AG08396 (cell line): ENCODE measurements around the gene EPHB1.
"Not testable (repeated sequence)": the region's sequence is repeated elsewhere in the genome, so short reads cannot be mapped to it uniquely, and the experiment has no call there.

Source experiments
- DNase-seq: peaks from one replicate; pipeline ENCODE4 v3.0.0; 2012; ENCODE audit warnings: low spot score, mixed read lengths

Gene EPHB1

DNA sequence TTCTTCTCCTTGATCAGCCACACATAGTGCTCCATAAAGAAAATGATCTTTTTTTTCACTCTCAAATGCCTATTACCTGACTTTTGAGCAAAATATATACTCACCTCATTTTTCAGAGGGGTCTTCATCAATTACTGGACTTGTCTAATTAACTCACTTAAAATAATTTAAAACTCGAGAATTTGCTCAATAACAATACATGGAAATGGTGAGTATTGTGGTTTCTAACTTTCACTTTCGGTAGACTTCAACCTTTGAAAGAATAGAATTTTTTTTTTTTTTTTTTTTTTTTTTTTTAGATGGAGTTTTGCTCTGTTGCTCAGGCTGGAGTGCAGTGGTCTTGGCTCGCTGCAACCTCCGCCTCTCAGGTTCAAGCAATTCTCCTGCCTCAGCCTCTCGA lies 17.7 kb upstream of the EPHB1 start:
- no peak for DNase-seq

DNA sequence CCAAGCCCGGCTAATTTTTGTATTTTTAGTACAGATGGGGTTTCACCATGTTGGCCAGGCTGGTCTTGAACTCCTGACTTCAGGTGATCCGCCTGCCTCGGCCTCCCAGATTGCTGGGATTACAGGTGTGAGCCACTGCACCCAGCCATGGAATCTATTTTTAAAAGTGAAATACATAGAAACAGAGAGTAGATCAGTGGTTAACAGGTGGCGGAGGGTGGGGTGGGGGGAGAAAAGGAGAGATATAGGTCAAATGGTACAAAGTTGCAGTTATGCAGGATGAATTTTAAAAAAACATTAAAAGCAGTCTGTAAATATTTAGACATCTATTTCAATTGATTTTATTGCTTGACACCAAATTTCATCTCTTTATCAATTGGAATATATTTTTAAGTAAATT lies 6.8 kb upstream of the EPHB1 start:
- DNase-seq, result not testable (repeated sequence)

DNA sequence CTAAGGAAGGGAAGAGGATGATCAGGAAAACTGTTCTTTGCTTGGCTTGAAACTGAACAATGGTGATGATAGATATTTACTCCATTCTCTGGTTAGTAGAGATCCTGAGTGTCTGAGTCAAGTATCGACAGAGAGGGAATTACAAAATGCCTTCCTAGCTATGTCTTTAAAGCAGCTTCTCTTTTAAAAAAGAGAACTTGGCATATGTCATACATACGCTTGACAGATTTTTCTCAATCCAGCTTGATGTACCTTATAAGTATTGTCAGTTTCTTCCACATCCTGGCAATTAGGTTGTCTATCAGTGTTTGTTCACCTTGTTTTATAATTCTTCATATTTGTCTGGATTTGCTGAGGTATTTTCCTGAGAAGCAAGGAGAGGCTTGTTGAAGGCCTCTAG lies 5.0 kb upstream of the EPHB1 start:
- DNase-seq, result no peak

DNA sequence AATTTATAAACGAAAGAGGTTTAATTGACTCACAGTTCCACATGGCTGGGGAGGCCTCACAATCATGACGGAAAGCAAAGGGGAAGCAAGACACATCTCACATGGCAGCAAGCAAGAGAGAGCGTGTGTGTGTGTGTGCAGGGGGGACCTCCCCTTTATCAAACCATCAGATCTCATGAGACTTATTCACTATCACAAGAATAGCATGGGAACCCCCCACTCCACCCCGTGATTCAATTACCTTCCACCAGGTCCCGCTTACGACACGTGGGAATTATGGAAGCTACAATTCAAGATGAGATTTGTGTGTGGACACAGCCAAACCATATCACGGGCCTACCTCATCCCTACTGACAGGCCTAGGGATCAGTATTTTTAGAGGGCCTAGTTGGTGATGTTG lies 3.1 kb upstream of the EPHB1 start:
- no peak for DNase-seq

DNA sequence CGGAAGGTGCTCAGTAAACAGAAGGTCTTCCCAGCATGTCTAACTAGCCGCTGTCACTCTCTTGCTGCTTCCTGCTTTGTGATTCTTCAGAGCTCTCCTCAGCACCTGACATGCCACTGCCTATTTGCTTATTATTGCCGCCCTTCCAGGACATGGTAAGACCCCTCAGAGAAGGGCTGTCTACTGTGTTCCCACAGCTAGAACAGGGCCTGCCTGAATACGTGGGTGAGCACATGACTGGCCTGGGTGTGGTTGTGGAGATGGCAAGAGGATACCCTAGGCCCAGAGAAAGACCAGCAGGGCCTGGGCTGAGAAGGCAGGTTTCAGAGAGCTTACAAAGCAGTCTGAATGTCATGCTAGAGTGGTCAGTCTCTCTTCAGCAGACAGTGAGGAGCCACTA lies 2.4 kb upstream of the EPHB1 start:
- no peak for DNase-seq

DNA sequence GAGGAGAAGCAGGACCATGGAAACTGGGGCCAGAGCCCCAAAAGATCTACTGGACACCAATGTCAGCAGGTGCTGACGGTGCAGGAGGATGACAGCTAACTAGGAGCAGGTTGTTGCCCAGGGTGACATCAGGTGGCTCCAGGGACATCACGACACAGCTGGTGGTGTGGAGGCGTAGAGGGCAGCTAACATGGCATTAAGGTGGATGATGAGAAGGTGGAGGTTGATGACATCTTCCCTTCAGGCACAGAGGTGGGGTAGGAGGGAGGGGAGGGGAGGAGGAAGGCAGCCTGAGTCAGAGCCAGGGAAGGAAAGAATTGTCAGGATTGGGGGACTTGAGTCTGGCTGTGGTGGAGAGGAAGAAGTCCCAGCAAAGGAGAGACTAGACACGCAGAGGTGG lies 1.5 kb upstream of the EPHB1 start:
- no peak for DNase-seq

DNA sequence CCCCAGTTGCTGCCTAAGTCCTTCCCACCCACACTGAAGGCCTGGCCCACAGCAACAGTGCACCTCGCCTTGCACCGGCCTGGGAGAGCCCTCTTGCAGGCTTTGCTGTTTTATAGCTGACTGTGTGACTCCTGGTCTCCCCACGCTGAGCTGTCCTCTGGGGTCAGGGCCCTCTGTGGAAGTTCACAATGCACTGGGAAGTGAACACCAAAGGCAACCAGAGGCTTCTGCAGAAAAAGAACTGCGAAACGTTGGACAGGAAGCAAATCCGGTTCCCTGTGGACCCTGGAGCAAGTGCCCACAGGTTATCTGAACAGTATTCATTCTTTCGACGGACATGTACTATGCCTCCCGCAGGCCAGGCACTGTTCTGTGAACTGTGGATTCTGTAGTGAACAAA lies 737 bp upstream of the EPHB1 start:
- no peak for DNase-seq

DNA sequence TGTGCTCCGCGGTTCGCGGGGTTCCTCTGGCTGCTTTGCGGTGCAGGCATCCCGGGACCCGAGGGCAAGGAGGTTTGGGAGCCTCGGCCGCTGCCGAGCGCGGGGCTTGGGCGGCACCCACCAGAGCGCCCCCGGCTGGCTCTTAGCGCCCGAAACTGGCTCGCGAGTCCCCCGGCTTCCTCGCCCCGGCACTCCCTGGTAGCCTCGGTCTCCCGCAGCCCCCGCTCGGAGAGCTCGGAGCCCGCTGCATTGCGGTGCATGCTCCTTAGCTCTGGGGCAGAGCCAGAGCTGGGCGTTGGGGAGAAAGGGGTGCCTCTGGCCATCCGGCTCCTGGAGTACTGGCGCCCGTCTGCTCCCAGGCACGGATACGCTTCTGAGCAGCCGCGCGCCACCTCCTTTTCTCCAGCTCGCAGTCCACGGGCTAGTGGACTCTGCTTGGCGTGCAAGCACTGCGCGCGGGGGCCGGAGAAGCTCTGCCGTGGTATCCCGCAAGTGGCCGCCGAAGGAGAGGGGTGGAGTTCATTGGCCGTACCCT lies 753 bp downstream of the EPHB1 start:
- DNase-seq, result peak; percentile 45

DNA sequence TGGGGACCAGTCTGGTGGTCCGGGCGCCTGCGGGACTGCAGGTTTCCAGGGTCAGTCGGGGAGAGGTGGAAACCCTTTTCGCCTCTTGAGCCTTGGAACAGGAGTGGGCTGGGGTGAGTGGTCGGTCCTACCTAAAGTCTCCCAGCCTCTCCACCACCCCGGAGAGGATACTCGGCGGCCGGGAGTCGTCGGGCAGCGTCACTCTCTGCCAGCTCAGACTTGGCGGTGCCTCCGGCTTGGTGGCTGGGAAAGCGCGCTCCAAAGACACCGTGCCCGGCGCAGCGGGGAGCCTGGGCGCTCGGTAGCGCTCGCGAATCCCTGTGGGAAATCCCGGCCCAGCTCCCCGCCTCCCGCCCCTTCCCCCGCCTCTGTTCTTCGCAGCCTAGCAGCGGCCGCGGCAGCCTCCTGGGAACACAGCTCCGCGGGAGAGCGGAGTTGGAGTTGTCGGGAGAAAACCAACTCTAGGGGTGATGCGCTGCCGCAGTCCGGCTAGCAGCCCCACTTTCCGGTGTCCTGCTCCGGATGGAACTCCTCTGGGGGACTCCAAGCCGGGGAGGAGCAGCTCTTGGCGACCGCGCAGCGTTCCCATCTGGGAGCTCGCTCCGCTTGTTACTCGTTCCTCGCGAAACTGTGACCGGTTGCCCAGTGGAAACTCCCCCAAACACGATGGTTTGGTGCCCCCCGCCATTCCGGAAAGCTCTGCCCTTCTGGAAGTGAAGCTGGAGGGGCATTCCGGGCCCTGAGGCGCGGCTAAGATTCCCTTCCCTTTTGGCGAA lies 1.4 kb downstream of the EPHB1 start:
- DNase-seq, result peak; percentile 32

DNA sequence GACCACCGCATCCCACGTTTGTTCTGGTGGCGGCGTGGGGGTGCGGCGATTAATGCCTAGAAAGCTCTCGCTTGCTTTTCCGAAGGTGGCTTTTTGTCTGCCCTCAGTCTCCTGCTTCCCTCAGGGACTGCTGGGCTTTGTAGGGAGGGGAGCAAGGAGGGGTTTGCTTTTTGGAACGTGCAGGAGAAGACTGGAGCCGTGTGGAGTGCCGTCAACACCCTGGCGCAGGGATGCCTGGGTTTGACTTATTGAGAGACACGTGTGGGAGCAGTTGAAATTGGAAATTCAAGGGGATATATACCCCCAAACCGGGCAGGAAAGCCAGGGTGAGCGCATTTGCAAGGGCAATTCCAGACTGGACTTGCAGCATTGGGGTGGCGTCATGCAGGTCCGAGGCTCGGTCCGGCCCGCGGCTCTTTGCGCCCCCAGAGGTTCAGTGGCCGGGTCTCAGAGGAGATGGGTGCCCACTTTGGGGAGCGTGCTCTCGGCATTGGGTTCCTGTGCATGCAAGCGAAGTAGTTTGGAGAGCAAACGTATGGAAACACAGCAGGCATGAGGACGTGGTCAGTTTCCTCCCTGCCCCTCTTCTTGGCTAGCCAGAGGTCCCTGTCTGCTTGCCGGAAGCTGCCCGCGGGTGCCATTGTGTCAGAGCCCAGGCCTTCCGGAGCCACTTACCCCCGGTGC lies 2.1 kb downstream of the EPHB1 start:
- no peak for DNase-seq

DNA sequence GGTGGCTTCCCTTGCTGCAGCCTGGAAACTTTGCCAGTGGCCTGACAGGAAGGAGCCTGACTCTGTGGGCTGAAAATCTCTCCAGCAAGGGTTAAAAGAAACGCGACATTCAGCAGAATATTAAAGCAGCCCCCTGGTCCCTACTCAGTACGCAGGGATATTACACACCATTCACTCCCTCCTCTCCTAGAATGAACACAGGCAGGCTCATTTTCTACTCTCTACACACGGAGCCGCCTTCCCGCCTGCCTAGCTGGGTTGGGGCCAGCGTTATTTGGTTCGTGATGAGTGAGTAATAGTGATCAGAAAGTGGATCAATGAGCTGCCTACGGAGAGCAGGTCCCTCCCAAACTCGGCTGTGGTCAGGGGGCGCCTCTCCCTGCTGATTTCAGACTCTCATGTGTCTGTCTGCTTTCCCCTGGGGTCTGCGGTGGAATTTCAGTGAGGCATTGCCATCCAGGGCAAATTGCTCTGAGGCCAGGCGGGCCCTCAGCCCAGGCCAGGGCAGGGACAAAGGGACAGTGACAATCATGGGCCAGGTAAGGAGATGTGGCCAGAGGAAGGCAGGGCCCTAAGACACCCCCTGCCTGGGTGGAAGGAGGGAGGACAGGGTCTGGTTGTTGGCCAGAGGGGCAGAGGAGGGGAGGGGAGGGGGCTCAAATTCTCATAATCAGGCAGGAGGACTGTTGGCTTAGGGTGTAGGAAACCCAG lies 2.8 kb downstream of the EPHB1 start:
- no peak for DNase-seq

DNA sequence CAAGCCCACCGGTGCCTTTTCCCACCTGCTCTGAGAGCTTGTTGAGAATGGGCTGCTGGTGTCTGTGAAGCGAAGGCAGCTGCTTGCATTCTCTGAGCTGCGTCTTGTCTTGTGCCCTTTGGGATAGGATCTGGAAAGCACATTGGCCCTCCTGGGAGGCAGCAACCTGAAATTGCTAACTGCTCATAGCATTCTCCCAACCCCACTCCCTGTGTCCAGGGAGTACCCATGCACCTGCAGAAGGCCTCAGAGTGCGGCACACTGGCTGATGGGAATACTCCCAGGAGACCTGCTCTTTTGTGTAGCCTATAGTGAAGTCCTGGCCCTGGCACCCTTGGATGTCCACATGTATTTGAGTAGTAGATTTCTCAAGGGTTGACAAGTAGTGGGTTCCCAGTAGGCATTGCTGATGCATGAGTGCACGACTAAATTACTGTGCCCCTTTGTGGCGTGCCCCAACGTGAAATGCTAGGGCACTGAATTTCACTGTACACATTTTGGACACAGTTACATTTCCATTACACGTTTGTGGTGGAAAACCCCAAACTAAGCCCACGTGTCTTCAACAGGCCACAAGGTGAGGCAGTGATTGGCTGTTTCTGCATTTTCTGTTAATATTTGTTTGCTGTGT lies 3.7 kb downstream of the EPHB1 start:
- DNase-seq, result no peak

DNA sequence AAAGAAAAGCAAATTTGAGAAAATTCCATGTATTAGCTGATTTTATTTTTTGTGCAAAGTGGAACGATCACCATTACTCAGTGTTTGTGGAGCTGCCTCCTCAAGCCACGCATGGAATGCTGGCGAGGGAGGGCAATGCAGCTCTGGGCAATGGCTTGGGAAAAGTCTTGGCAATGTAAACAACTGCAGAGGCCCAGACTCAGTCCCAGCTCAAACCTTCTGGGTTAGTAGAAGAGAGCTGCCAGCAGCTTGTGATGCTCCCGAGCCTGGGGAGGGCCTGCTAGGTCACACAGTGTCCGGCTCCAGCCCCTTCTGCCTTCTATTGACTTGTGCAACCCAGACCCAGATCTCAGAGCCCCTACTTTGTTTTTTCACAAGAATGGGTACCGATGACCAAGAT lies 4.3 kb downstream of the EPHB1 start:
- peak; percentile 80 for DNase-seq

DNA sequence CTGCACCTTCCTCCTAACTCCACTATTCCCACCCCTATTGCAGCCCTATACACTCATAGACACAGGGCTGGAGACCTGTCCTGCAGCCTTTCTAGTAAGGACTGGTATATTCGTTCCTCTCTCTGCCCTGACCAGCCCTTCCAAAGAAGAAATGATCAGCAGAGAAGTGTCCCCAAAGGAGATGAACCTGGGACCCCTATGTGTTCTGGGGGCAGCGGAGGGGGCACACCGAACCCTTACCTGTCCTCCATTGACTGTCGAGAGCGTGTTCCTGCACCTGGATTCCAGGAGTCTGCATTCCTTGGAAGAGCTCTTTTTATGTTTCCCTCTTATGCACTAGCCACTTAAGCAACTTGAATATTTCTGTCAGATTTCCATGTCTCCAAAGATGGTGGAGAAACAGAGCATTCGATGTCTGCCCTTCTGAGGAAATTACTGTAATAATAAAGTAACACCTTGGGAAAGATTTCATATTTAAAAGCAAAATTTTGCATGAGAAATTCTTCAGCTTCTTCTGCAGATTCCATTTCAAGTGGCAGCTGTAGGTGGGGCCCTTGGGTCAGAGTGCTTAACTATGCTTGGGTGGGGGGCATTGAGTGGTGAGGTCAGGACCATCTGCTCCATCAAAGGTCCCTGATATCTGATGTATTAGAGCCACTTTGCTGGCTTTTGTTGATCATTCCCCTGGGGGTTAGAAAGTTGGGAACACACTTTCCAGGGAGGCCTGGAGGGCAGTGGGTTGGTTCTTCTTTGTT lies 6.3 kb downstream of the EPHB1 start:
- DNase-seq, result no peak

DNA sequence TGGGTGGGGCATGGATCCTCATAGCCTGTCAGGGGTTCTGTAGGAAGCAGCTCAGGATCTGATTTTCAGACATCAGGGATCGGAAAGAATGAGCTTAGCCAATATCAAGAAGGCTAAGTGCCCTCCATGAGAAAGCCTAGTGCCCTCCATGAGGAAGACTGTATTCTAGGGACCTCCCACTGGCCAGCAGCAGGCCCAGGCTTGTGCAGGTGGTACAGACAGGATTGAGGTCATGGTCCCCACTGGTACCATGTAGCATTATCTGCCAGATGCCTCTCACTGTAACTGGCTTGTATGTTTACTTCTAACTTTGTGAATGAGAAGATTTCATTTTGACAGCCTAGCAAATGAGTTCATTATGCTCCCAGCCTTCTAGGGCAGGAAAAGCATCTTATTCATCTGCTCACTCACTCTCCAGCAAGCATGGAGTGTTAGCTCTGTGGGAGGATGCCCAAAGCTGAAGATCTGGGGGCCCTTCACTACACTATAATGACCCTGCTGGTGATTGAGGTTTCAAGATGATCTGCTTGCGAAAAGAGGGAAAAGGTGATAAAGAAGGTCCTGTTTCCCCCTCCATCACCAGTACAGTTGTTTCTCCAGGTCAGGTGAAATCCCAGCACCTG lies 7.5 kb downstream of the EPHB1 start:
- DNase-seq, result no peak

DNA sequence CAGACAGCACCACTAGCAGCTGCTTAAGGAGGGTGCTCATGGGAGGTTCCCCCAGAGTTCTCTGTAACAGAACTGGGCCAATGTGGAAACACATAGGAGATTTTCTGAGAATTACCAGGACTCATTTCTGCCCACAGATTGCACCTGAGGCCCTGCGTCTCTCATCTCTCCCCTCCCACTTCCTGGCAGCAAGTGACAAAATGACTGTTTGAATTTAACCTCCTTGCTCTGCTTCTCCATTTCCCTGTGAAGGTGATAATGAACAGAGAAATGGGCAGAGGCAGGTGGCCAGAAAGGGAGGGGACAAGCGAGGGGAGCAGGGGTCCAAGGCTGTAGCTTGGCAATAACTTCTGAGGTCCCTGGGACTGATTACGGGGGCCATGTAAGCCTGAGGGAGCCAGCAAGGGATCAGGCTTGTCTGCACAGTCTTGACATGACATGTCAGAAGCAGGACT lies 8.0 kb downstream of the EPHB1 start:
- no peak for DNase-seq

DNA sequence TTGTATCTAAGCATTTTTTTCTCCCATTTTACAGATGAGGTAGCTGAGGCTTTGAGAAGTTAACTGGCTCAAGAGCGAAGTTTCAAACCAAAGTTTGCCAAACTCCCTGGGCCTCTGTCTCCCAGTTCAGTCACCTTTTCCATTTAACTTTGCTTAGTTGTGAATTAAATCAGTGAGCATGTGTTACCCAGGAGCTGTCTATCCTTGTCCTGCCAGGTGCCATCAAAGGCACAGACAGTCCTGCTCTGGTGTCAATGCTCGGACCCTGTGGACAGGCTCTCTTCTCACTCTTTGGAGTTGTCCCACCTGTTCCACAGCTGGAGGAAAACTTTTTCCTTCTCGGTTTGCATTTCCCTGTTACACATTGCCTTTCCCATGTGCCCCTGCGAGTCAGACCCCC lies 8.6 kb downstream of the EPHB1 start:
- DNase-seq, result no peak

DNA sequence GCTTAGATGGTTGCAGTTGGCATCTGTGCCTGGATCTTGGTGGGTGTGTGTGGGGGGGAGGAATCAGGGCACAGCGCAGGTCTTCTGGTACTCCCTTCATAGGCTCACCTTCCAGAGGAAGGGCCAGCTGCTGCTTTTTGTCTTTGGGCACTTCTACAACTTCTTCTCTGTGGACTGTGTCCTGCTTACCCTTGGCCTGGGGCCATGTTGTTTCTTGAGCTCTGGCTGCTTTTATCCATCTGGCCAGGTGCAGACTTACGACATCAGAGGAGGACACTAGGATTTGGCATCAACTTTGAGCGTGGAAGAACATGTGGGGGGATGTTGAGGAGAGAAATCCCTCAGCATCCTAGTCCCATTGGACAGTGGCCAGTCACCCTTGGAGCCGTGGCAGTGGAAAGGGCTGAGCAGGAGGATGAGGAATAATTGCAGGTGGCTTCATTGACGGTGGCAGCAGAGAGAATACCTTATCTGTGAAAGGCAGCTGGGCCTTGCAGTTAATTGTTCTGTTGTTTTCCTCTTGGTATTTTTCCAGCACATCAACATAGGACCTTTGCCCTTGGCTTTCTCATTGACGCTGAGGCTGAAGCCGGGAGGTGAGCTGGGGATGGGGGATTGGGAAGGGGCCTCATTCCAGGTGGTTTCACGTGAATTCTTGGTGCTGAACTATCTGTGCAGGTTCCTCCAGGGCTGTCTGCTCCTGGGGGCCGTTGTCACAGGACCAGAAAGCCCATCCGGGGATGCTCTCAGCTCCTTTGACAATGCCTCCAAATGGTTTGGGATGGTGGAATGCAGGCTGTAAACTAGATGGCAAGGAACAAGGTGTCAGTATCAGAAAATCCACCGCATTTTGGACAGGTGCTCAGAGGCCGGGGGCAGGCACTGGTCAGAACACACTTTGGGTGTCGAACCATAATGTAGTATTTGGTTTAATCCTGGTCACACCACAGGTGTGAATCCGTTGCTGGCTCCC lies 9.7 kb downstream of the EPHB1 start:
- DNase-seq, result no peak

DNA sequence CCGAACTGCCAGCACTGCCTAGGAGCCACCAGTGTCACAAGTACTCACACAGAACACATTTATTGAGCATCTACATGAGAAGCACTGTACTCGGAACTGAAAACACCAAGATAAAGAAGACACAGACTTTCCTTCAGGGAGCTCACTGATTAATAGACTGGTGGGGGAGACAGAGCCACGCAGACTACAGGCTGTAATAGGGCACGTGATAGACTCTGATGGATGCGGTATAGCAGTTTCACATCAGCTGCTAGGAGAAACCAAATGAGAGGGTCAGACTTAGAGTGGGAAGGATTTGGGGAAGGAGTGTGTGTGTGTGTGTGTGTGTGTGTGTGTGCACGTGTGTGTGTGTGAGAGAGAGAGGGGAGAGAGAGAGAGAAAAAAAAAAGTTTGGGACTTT lies 12.1 kb downstream of the EPHB1 start:
- DNase-seq, result no peak

DNA sequence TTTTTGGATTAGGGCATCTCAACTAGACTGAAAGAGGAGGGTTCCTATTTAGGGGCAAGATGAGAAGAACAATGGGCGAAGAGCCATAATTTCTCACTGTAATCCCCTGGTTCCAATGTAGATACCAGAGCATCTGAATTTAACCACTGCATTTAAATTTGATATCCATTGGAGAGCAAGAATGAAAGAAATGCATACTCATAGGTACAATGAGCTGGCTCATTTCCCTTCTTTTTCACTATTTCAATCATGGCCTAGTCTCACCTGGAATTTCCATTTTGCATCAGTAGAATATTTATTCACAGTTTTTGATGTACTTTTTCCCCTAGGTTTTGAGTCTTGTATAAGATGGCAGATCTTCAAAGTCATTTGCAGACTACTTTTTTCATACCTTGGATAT lies 13.8 kb downstream of the EPHB1 start:
- no peak for DNase-seq
